T-helper 1 cell treated with Interleukin-12 subunit alpha and Interleukin-12 subunit beta and Interleukin-4 antibody, amounts not matched to agents 30 ng/mL and 1 ng/mL, for 36 hours (primary cell): Measurements from ENCODE around the gene PCSK5. TPM values are rescaled to one million over a fixed set of nuclear protein-coding genes. Genes with fewer than 3 reads are reported as not detected.
"Not testable (repeated sequence)": the region's sequence is repeated elsewhere in the genome, so short reads cannot be mapped to it uniquely, and the experiment has no call there.

Experiments used
- intact Hi-C: fragments of 100-400 bp; cut with micrococcal nuclease; formaldehyde crosslinking; loops from one replicate; pipeline ENCODE4 v1.15.1; 2024
- total RNA-seq: library from RNA; stranded (reverse); gene quantifications from 2 replicates; pipeline ENCODE4 v1.2.3, GENCODE V29; 2022

The PCSK5 gene
- 7.1 and 7.6 TPM in 2 replicates for total RNA-seq

DNA sequence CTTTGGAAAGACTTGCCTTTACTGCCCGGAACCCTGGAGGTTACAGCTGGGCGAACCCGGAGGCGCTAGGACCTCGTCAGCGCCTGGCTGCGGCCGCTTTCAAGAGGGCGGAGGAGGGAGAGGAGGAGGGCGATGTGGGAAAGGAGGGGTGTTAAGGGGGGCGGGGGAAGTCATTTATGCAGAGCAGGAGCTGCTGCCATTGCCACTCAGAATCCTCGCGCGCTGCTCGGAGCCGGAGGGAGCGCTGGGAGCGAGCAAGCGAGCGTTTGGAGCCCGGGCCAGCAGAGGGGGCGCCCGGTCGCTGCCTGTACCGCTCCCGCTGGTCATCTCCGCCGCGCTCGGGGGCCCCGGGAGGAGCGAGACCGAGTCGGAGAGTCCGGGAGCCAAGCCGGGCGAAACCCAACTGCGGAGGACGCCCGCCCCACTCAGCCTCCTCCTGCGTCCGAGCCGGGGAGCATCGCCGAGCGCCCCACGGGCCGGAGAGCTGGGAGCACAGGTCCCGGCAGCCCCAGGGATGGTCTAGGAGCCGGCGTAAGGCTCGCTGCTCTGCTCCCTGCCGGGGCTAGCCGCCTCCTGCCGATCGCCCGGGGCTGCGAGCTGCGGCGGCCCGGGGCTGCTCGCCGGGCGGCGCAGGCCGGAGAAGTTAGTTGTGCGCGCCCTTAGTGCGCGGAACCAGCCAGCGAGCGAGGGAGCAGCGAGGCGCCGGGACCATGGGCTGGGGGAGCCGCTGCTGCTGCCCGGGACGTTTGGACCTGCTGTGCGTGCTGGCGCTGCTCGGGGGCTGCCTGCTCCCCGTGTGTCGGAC is at the start of gene PCSK5:
Gene PCSK5 (plus strand): TSS at position 202 of the 805 bp plus-strand sequence. CDS start 509 bp downstream, at position 711.
- intact Hi-C loops = loop anchor here (1.0 to 10.0 kb wide), 12 partner anchors 24 to 1396 kb away; partner anchors contain the start of genes CARNMT1, GCNT1, NMRK1 and OSTF1

DNA sequence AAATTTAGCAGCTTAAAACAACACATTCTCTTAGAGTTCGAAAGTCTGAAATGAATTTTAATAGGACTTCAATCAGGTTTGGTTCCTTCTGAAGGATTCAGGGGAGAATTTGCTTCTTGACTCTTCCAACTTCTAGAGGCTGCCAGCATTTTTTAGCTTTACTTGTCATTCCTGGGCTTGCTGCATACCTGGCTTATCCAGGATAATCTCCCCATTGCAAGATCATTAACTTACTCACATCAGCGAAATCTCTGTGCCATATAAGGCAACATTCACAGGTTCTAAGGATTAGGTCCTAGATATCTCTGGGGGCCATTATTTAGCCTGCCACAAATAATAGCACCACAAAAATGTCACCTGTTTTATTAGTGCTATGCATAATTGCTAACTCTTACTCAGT is 46.2 kb upstream of the PCSK5 start:
- intact Hi-C loops = no loop called here

- intact Hi-C loops = no loop called here
These were observed 44.7 kb upstream of the PCSK5 start for GRCh38 chr9:75845806-75846205.

DNA sequence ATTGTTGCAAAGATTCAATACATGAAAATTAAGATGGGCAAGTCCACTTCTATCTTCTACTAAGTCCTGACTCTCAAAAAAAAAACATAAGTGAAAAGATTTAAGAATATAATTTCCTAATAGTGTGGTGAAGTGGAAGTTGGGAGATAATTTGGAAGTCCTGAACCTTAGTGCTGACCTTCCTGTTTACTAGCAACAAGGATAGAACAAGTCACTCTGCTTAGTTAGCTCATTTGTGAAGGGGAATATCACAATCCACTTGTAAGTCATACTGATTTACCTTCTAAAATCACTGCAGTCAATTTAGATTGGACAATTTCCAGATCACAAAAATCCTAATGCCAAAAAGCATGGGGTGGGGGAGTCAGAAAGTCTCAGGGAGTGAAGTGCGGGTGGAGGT is 43.4 kb upstream of the PCSK5 start:
- intact Hi-C loops = no loop called here

GRCh38 chr9:75850459-75851200 is 39.8 kb upstream of the PCSK5 start:
- intact Hi-C loops = no loop called here

DNA sequence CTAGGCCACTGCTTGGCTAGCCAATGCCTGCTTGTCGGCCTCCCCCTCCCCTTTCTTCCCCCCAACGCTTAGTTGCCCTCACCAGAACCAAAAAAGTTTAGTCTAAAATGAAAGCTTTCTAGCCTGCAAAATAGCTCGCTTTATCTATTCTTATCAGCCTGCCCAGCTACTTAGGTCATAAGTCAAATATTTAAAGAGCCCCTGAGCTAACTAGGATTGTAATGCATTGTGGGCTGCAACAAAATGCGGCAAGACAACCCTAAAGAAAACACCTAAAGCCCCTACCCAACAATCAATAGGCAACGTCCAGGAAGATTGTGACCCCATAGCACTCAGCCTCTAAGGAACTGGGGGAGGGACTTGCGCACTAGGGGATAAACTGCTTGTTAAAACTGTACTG is 38.6 kb upstream of the PCSK5 start:
- intact Hi-C loops = no loop called here

DNA sequence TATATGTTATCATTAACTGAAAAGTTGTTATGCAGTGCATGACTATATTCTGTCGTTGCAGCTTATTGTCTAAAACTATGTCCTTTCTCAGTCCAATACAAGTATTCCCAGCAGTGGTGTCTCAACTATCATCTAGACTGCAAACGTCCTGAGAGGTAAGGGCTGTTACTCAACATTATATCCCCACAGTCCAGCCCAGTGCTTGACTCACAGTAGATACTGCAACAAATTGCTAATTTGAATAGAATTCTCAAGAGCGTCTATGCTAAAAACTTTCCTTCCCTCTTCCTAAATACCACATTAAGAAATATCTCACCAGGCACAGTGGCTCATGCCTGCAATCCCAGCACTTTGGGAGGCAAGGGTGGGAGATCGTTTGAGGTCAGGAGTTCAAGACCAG is 37.7 kb upstream of the PCSK5 start:
- intact Hi-C loops = no loop called here

GRCh38 chr9:75855509-75855908 is 35.0 kb upstream of the PCSK5 start:
- intact Hi-C loops = loop anchor here (1.0 kb wide), 1 partner anchor 654 kb away; no protein-coding TSS in a partner anchor

DNA sequence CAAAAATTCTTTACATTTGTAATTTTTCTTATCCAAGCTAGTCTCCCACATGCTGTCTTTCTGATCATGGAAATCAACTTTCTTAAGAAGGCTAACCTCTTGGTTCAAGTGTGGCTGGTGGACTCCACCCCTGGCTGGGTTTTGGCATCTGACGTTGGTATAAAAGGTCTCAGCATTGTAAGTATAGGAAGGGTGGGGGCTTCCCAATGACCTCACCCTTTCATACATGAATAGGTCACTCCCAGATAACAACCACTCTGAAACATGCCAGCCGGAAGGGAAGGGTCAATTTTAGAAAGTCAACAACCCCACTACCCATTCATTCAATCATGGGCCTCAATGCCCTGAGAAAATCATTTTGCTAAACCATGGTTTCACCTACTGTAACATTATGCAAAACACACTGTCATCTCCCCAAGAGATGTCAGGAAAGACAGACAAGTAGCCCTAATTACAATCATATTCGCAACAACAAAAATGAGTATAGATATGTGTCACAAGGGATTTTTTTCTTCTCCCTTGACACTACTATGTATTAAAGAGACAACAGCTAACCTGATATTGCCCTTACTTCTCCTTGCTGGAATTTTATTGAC is 31.9 kb upstream of the PCSK5 start:
- intact Hi-C loops = no loop called here

- intact Hi-C loops = no loop called here
These were observed 26.2 kb upstream of the PCSK5 start for GRCh38 chr9:75864266-75864665.

GRCh38 chr9:75866273-75866871 is 24.1 kb upstream of the PCSK5 start:
- intact Hi-C loops = loop anchor here (1.0 to 2.0 kb wide), 5 partner anchors 24 to 1092 kb away; partner anchors contain the start of gene PCSK5

DNA sequence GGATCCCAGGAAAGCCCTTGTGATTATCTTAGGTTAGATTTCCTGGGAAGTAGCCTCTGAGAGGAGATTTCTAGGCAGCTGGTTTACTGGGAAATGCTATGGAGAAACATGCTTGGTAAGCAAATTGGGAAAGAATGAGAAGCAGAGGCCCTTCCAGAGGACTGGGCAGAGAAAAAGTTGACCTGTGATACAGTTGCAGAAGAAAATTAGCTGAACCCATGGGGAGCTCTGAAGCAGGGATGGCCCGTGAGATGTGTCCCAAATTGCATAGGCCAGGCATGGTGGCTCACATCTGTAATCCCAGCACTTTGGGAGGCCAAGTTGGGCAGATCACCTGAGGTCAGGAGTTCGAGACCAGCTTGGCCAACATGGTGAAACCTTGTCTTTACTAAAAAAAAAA is 21.9 kb upstream of the PCSK5 start:
- intact Hi-C loops = not testable (repeated sequence)

GRCh38 chr9:75869236-75869635 is 21.2 kb upstream of the PCSK5 start:
- intact Hi-C loops = no loop called here

- intact Hi-C loops = no loop called here
These were observed 20.0 kb upstream of the PCSK5 start for GRCh38 chr9:75870450-75870849.

DNA sequence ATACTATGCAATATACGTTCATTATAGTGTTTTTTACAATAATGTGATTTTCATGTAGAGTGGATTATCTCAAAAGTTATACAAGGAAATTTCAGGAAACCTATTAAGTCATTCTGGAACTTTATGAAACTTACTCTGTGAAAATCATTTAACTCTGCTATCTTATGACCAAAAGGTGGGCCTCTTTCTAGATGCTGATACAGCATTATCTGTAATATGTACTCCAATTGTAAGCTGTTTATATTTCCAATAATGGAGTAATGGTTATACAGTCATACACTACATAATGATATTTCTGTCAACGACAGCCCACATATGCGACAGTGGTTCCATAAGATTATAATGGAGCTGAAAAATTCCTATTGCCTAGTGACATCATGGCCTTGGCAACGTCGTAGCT is 18.8 kb upstream of the PCSK5 start:
- intact Hi-C loops = no loop called here

DNA sequence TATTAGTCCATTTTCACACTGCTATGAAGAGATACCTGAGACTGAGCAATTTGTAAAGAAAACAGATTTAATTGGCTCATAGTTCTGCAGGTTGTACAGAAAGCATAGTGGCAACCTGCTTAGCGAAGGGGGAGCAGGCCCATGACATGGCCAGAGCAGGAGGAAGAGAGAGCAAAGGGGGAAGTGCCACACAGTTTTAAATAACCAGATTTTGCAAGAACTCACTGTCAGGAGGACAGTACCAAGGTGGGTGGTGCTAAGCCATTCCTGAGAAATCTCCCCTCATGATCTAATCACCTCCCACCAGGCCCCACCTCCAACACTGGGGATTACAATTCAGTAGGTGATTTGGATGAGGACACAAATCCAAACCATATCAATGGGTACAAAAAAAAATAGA is 16.8 kb upstream of the PCSK5 start:
- intact Hi-C loops = no loop called here

- intact Hi-C loops = no loop called here
These were observed 13.4 kb upstream of the PCSK5 start for GRCh38 chr9:75876999-75877640.

DNA sequence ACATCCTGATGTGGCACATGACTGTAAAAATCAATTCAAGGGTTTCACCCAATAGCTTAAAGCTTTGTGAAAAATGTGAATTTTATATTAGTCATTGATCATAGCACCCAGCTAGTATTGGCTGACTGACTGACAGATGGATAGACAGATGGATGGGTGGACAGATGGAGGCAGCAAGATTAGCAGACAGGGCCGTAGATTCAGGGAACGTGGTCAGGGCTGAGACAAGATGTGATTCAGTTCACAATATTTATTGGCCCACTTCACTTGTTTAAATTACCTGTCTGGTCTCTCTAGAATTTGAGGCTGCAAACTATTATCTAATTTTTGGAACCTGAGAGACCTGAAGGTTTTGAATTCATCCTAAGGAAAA is 12.0 kb upstream of the PCSK5 start:
- intact Hi-C loops = no loop called here

- intact Hi-C loops = no loop called here
These were observed 9.9 kb upstream of the PCSK5 start for GRCh38 chr9:75880618-75881017.

DNA sequence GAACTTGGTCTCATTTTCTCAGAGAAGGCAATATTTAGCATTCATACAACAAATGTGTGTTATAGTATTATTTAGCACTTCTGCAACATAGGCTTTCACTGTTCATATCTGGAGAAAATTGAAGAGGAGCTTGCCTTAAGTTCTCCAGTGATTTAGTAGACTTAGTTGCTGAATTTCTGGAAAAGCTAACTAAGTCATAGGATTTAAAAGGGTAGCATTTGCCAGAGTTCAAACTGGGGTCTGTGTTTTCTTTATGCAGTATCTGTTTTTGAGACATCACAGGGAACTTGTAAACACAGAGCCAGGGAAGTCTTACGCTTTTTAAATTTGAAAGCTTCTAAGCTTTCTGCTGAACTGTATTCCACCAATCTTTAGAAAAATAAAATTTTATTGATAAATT is 8.7 kb upstream of the PCSK5 start:
- intact Hi-C loops = no loop called here

DNA sequence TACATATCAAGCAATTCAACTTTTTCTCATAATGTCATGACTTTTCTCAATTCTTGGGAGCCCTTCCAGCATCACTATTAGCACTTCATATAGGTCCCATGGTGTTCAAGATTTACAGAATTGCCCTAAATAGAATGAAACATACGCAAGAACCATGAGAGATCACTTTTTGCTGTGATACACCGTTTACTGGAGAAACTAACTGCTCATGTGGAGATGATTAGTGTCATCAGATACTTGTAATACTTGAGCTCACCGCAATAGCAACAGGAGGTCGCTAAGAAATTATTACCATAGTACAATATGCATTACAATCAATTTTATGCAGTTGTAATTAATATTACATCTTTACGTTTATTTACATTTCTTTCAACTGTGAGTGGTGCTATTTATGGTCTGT is 4.8 kb upstream of the PCSK5 start:
- intact Hi-C loops = no loop called here
